Right atrium auricular region (tissue), 2 donors: Measurements from ENCODE around the gene MEDAG. TPM values are rescaled to one million over a fixed set of nuclear protein-coding genes. Genes with fewer than 3 reads are reported as not detected.
A peak's percentile ranks its signal among the peaks of the same experiment; 100 is the strongest.

Experiments used
- DNase-seq: peaks from one replicate; pipeline ENCODE4 v3.0.0-alpha.2; 2019; ENCODE audit warnings: low spot score
- H3K27ac ChIP-seq, 2 donors: fragments of 200-600 bp; sonication (generic); 1 replicate in 1 of 2; 2 replicates in 1 of 2; pipeline ENCODE4 v1.5.1; 2016 to 2019
- H3K27me3 ChIP-seq, 2 donors: fragments of 200-600 bp; sonication (generic); one replicate each; pipeline versions ENCODE4 v1.5.1 to v1.6.0; 2017 to 2019
- H3K36me3 ChIP-seq: fragments of 200-600 bp; sonication (generic); one replicate; pipeline ENCODE4 v1.5.1; 2016
- H3K4me1 ChIP-seq, 2 donors: fragments of 200-600 bp; sonication (generic); one replicate each; pipeline versions ENCODE4 v1.5.1 to v1.6.0; 2017 to 2019
- H3K4me3 ChIP-seq, 2 donors: fragments of 200-600 bp; sonication (generic); 1 replicate in 1 of 2; 2 replicates in 1 of 2; pipeline ENCODE4 v1.5.1; 2017 to 2019; ENCODE audit warnings: mild to moderate bottlenecking in 1 of 2, moderate library complexity in 1 of 2
- H3K9me3 ChIP-seq, 2 donors: fragments of 200-600 bp; sonication (generic); one replicate each; pipeline ENCODE4 v1.5.1; 2019
- total RNA-seq, 2 donors: library from RNA; depleted of rRNA; stranded (reverse); fragments of >200 nt; gene quantifications; one replicate each; pipeline ENCODE4 v1.1.0, GENCODE V29; 2016
- TF ChIP-seq, protein P1 (sequence below), 2 donors: fragments of 200-600 bp; sonication (generic); IDR thresholded peaks; one replicate each; pipeline ENCODE4 v1.5.1; 2019; ENCODE audit warnings: antibody characterized with exemption in 2 of 2

The MEDAG gene
- 10 to 100 TPM; 37.4 to 42.4 TPM for total RNA-seq

DNA sequence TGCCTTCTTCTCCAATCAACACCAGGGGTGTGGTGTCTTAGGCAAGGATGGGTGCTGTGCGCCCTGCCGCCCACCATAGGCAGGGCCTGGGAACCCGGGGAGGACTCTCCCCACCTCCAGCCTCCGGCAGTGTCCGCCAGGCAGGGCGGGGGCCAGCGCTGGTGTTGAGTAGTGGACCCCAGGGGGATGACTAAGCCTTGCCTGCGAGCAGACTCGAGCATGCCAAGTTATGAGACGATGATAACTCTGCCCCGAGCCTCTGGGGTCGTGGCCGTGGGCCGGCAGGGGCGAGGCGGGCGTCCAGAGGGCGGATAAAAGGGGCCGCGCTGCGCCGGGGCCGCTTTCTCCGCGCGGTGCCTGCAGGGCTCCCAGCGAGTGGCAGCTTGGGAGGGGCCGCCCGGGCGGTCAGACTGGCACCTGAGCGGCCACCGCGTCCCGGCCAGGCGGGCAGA lies at the start of gene MEDAG:
MEDAG (plus strand) TSS at position 340 of the 452 bp plus-strand sequence. CDS start 245 bp downstream, outside the sequence.
- peak; percentile 95 for DNase-seq
- Histone ChIP-seq H3K4me1 (peaks cover 0 to 35% of the 10 kb centered on the region in 2 donors), H3K27me3 (no peaks in the 10 kb centered on the region), H3K27ac (peak within 1 kb of the TSS; percentile 77), H3K9me3 (no peaks in the 10 kb centered on the region), H3K4me3 (peak within 1 kb of the TSS; percentile 45 to 57), H3K36me3 (no peaks in the 10 kb centered on the region)
- TF ChIP-seq, protein P1, sequence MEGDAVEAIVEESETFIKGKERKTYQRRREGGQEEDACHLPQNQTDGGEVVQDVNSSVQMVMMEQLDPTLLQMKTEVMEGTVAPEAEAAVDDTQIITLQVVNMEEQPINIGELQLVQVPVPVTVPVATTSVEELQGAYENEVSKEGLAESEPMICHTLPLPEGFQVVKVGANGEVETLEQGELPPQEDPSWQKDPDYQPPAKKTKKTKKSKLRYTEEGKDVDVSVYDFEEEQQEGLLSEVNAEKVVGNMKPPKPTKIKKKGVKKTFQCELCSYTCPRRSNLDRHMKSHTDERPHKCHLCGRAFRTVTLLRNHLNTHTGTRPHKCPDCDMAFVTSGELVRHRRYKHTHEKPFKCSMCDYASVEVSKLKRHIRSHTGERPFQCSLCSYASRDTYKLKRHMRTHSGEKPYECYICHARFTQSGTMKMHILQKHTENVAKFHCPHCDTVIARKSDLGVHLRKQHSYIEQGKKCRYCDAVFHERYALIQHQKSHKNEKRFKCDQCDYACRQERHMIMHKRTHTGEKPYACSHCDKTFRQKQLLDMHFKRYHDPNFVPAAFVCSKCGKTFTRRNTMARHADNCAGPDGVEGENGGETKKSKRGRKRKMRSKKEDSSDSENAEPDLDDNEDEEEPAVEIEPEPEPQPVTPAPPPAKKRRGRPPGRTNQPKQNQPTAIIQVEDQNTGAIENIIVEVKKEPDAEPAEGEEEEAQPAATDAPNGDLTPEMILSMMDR (IDR thresholded peaks at IDR 0.05): no peak

DNA sequence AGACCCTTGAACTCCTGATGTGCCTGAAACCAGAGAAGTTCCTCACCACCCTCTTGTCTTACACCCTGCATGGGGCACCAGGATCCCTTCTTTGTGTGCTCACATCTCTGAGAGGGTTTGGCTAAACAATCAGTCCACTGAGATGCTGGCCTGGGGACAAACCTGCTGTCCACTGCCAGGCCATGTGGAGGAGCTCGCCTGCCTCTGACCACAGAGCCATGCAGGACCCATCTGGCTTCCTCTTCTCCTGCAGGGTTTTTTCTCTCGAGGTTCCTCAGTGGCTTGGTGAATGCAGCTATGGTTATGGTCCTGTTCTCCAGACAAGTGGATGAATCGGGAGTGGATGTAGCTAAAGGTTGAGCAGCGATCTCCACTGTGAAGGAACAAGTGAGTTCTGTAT lies 49.1 kb upstream of the MEDAG start:
- H3K27me3 ChIP-seq: no peaks in the 10 kb centered on the region
- no peak overlapping the region for H3K4me3 ChIP-seq
- DNase-seq: no peak
- H3K27ac ChIP-seq: no peak overlapping the region
- H3K9me3 ChIP-seq: peaks cover 0 to 5% of the 10 kb centered on the region in 2 donors
- no peaks in the 10 kb centered on the region for H3K36me3 ChIP-seq
- no peaks in the 10 kb centered on the region for H3K4me1 ChIP-seq
- TF ChIP-seq, protein P1 (IDR thresholded peaks at IDR 0.05): no peak

DNA sequence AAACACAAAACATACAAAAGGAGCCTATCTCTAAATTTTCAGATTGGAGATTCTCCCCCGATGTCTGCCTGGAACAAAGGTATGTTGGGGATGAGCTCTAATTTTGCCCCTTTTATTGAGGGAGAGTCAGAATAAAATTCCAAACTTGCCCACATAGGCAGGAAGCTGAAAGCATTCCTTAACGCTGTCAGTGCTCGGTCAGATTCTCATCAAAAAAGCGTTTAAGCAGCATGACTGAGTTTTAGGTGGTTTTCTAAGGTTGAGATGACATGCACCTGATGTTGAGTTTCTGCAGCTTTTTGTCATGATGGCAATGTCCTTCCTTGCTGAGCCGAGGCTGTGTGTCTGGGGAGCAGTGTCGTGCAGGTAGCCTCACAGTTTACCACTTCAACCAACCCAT lies 48.4 kb upstream of the MEDAG start:
- H3K4me1 ChIP-seq: peaks cover 0 to 1% of the 10 kb centered on the region in 2 donors
- H3K9me3 ChIP-seq: peaks cover 0 to 5% of the 10 kb centered on the region in 2 donors
- no peak for DNase-seq
- no peaks in the 10 kb centered on the region for H3K36me3 ChIP-seq
- no peak overlapping the region for H3K4me3 ChIP-seq
- no peak overlapping the region for H3K27ac ChIP-seq
- no peaks in the 10 kb centered on the region for H3K27me3 ChIP-seq
- TF ChIP-seq, protein P1 (IDR thresholded peaks at IDR 0.05): no peak

DNA sequence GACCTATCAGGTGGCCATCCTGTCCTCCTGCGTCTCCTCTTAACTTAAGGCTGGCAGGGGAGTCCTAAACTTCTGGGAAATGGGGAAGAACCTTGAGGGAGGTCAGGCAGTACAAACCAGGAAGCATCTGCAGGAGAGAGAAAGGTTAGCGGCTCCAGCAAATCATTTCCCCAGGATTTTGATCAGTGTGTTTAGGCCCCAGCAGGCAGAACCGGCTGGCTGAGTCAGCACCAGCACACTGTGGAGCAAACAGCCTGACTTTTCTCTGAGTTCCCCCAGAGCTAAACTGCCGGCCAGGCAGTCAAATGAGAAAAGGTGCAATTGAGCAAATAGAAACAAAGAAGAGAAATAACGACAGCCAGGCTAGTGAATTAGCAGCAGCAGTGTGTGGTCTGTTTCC lies 46.7 kb upstream of the MEDAG start:
- TF ChIP-seq, protein P1 (IDR thresholded peaks at IDR 0.05): no peak
- H3K4me1 ChIP-seq: peaks cover 0 to 10% of the 10 kb centered on the region in 2 donors
- H3K4me3 ChIP-seq: no peak overlapping the region
- no peak overlapping the region for H3K27ac ChIP-seq
- no peaks in the 10 kb centered on the region for H3K36me3 ChIP-seq
- H3K27me3 ChIP-seq: no peaks in the 10 kb centered on the region
- no peak for DNase-seq
- H3K9me3 ChIP-seq: peaks cover 0 to 5% of the 10 kb centered on the region in 2 donors

DNA sequence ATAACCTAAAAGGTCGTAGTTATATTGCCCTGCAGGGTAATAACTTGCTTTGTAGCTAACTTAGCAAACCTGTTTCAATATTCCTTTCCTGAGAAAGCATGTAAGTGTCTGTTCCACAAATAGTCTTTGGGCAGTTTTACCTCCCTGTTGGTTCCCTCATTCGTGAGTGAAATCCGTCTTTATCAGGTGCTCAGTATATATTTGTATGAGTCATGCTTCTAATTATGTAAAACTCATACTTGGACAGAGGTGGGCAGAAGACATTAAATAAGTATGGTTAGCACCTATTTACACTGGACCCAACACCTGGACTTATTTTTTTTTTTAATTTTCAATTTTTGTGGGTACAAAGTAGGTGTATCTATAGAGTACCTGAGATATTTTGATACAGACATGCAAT lies 44.9 kb upstream of the MEDAG start:
- Histone ChIP-seq H3K27ac (no peak overlapping the region), H3K9me3 (peaks cover 0 to 5% of the 10 kb centered on the region in 2 donors), H3K27me3 (no peaks in the 10 kb centered on the region), H3K4me1 (peaks cover 0 to 23% of the 10 kb centered on the region in 2 donors), H3K36me3 (no peaks in the 10 kb centered on the region), H3K4me3 (no peak overlapping the region)
- TF ChIP-seq, protein P1 (IDR thresholded peaks at IDR 0.05): no peak
- DNase-seq: no peak
